ENCODE data around the gene PSMB9.

- TF ChIP-seq CTCF (IDR thresholded peaks at IDR 0.05 in 4 of 5, conservative IDR thresholded peaks at IDR 0.05 in 1 of 5) (no peak), POLR2A (IDR thresholded peaks at IDR 0.05) (no peak)
Observed at GRCh38 chr6:32815115-32815514, 38.9 kb upstream of the PSMB9 start.
